GM13976 (cell line): ENCODE results near the gene GABRB2.
"Not testable (repeated sequence)": the region's sequence is repeated elsewhere in the genome, so short reads cannot be mapped to it uniquely, and the experiment has no call there.

ENCODE experiments used
- DNase-seq: peaks from one replicate; pipeline ENCODE4 v3.0.0; 2012; ENCODE audit warnings: low spot score
- in situ Hi-C: fragments of 300-500 bp; cut with MboI; formaldehyde crosslinking; loops from one replicate; pipeline ENCODE4 v1.12.0; 2022; ENCODE audit warnings: low sequenced_read_pairs, mixed read lengths, inconsistent platforms; ENCODE audit not compliant: unreplicated experiment
- TF ChIP-seq, protein P1 (sequence below): IDR thresholded peaks from 2 replicates; pipeline ENCODE4 v1.5.1; 2012; ENCODE audit warnings: borderline replicate concordance, mild to moderate bottlenecking; ENCODE audit not compliant: insufficient read depth; ENCODE audit errors: extremely low read depth, missing control alignments, control extremely low read depth

The GABRB2 gene

GRCh38 chr5:161305601-161306000 lies 240.9 kb downstream of the GABRB2 start:
- in situ Hi-C loops, result no loop called here
- TF ChIP-seq, protein P1, sequence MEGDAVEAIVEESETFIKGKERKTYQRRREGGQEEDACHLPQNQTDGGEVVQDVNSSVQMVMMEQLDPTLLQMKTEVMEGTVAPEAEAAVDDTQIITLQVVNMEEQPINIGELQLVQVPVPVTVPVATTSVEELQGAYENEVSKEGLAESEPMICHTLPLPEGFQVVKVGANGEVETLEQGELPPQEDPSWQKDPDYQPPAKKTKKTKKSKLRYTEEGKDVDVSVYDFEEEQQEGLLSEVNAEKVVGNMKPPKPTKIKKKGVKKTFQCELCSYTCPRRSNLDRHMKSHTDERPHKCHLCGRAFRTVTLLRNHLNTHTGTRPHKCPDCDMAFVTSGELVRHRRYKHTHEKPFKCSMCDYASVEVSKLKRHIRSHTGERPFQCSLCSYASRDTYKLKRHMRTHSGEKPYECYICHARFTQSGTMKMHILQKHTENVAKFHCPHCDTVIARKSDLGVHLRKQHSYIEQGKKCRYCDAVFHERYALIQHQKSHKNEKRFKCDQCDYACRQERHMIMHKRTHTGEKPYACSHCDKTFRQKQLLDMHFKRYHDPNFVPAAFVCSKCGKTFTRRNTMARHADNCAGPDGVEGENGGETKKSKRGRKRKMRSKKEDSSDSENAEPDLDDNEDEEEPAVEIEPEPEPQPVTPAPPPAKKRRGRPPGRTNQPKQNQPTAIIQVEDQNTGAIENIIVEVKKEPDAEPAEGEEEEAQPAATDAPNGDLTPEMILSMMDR, result no peak
- no peak for DNase-seq

GRCh38 chr5:161302559-161302958 lies 244.0 kb downstream of the GABRB2 start:
- TF ChIP-seq, protein P1, result no peak
- in situ Hi-C loops, result no loop called here

GRCh38 chr5:161301586-161301985 lies 244.9 kb downstream of the GABRB2 start:
- no peak for DNase-seq
- TF ChIP-seq, protein P1, result no peak
- in situ Hi-C loops, result no loop called here

More at GRCh38 chr5:161302559-161302958, 244.0 kb downstream of the GABRB2 start:
- no peak for DNase-seq

DNA sequence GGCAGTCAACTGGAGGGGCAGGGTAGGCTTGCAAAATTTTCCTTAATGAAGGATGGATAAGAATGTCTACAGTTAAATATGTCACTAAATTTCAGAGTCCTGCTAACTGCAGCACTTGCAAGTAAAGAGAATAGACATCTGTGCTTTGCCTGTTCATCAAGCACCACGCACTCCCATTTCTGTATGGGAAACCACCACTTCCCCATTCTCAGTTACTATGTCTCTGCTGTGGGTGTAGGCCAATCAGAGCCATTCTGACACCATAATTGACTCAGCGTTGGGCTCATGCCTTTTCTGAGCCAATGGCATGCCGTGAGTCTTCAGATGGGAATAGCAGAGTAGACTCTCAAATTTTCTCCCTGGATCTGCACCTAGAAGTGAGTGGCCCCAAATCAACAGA lies 247.5 kb downstream of the GABRB2 start:
- no peak for DNase-seq
- in situ Hi-C loops, result no loop called here
- TF ChIP-seq, protein P1, result no peak

DNA sequence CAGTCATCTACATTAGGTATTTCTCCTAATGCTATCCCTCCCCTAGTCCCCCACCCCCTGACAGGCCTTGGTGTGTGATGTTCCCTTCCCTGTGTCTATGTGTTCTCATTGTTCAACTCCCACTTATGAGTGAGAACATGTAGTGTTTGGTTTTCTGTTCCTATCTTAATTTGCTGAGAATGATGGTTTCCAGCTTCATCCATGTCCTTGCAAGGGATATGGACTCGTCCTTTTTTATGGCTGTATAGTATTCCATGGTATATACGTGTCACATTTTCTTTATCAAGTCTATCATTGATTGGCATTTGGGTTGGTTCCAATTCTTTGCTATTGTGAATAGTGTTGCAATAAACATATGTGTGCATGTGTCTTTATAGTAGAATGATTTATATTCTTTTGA lies 249.1 kb downstream of the GABRB2 start:
- DNase-seq, in situ Hi-C loops: not testable (repeated sequence)

DNA sequence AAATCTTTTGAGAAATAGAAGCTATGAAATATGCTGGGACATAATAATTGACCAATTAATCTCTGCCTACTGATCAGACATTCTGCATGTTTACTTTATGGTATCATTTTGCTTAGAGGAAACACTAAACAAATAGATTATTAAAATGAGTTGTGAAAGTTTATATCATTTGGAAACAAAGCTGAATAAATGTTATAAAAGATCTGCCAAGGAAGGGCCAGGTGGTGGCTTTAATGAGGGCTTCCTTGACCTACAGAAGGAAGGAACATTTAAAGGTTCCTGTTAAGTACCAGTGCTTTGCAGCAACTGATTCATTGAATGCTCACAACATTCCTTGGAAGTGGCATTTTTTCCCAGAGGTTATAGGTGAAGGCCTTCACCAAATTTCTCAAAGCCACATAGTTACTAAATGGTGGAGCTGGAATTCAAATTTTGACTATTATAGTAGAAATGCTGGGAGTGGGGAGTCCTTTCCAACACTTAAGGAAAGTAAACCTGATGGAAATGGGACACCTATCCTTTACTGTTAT lies 250.7 kb downstream of the GABRB2 start:
- DNase-seq, result no peak
- in situ Hi-C loops, result no loop called here
- TF ChIP-seq, protein P1, result no peak

DNA sequence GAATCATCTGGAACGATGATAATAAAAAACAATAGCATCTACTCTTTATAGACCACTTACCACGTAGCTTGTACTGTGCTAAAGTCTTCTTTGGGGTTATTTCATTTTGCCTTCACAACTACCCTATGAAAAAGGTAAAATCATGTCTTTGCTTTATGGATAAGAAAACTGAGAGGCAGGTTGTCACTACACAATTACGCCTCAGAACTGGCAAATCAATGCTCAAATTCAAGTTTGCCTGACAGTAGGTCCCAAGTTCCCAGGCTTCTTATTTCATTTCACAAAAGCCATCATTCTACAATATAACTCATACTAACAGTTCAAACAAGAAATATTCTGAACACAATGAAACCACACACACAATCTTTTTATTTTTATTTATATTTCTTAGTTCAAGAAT lies 258.5 kb downstream of the GABRB2 start:
- TF ChIP-seq, protein P1, result no peak
- DNase-seq, result no peak
- in situ Hi-C loops, result no loop called here
